Frontal cortex (tissue), 4 donors: ENCODE measurements around the gene HECW1. TPM values are rescaled to one million over a fixed set of nuclear protein-coding genes. Genes with fewer than 3 reads are reported as not detected.
A peak's percentile ranks its signal among the peaks of the same experiment; 100 is the strongest.

Experiments used
- DNase-seq, 2 donors: peaks; one replicate each; pipeline ENCODE4 v3.0.0; 2012; ENCODE audit warnings: low spot score in 2 of 2
- FAIRE-seq: peaks from 2 replicates; lab custom pipeline; 2012; peaks lifted over from hg19 to GRCh38; lab: Jason Lieb, UNC
- small RNA-seq: library from RNA; depleted of rRNA; stranded (forward); fragments of <200 nt; gene quantifications from one replicate; pipeline ENCODE3, GENCODE V24; 2014
- total RNA-seq: library from RNA; depleted of rRNA; stranded (reverse); fragments of >200 nt; gene quantifications from one replicate; pipeline ENCODE4 v1.2.3, GENCODE V29; 2014
- donor health status: control.
- donor health status: control.
- donor health status: control.

The HECW1 gene
- total RNA-seq, 1 donor from 2014 or later: 41.6 TPM

DNA sequence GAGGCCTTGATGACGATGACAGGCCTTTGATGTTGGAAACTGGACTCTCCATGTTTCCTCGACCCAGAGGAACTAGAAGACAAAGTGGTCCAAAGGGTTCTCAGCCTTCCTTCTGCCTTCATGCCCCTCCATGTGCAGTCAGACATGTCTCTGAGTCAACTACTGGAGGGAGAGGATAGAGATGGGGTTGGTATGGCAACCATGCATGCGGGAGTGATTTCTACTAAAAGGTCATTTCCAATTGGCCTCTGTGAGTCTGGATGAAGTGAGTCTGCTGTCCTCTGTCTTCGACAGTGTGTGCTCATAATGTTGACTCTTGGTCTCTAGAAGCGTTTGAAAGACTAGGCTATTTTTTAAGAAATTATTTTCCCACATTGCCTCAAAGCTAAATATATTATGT lies 499.7 kb downstream of the HECW1 start:
- FAIRE-seq (no peak), DNase-seq (no peak)

DNA sequence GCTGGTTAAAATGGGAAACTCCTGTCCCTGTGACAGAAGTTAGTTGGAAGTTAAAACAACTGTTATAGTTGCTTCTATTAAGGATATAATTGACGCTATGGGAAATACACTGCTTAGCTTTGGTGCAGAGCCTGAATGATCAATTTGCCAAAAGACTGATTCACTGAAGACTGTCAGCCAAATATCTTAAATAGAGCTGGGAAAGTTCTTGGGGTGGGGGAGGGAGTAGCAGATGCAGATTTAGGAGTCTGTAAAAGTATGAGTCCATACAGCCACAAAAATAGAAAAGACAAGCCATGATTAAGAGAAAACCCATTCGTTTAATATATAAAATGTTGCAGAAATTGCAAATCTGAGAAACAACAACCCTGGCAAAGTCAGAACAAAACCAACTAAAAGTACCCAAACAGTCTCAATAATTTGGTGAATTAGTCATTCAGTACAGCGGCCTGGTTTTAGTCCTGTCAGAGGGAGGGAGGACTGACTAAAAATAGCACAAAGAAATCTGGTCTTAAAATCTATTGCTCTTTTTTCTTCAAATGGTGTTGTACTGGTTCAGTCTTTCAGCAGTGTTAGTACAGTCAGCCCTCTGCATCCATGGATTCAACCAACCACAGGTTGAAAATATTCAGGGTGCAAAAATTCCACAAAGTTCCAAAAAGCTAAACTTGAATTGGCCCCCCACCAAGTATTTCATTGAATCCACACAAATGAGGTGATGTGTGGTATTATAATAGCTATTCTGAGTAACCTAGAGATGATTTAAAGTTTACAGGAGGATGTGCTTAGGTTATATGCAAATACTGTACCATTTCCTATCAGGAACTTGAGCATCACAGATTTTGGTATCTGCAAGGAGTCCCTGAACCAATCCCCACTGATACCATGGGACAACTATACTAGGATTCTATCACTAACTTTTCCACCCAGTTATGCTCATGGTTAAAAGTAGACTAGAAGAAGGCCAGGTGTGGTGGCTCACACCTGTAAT lies 500.4 kb downstream of the HECW1 start:
- DNase-seq: peak in 1 of 2 donors; percentile 29
- FAIRE-seq: no peak

Small RNAs within 50 kb of the gene (small RNA-seq; reads per million reads assigned to genes)
- gene MIR3943 (0.66 reads per million, percentile 51 among the genes with 10 or more reads in this experiment), gene RF00019 (not detected), gene RNU6-575P (not detected), gene RNU7-35P (not detected)

Other genes with a start within 250 kb of the HECW1 start
- 8.6 TPM for gene C7orf25, start 200.6 kb upstream of the HECW1 start, total RNA-seq
- 57.9 TPM for gene PSMA2, start 180.5 kb upstream of the HECW1 start, total RNA-seq
- gene MRPL32, start 180.3 kb upstream of the HECW1 start, total RNA-seq: 48.5 TPM